Skeletal muscle cell (primary cell): ENCODE results near the gene TMSB10.
"Not testable (repeated sequence)": the region's sequence is repeated elsewhere in the genome, so short reads cannot be mapped to it uniquely, and the experiment has no call there.

ENCODE experiments used
- DNase-seq: peaks from one replicate; pipeline ENCODE4 v3.0.0-alpha.2; 2010; ENCODE audit warnings: low read depth
- H3K4me3 ChIP-seq: 2 replicates; pipeline ENCODE4 v1.5.1; 2011; ENCODE audit warnings: low read depth, mild to moderate bottlenecking, control low read depth, low read length, moderate library complexity

TMSB10 gene

DNA sequence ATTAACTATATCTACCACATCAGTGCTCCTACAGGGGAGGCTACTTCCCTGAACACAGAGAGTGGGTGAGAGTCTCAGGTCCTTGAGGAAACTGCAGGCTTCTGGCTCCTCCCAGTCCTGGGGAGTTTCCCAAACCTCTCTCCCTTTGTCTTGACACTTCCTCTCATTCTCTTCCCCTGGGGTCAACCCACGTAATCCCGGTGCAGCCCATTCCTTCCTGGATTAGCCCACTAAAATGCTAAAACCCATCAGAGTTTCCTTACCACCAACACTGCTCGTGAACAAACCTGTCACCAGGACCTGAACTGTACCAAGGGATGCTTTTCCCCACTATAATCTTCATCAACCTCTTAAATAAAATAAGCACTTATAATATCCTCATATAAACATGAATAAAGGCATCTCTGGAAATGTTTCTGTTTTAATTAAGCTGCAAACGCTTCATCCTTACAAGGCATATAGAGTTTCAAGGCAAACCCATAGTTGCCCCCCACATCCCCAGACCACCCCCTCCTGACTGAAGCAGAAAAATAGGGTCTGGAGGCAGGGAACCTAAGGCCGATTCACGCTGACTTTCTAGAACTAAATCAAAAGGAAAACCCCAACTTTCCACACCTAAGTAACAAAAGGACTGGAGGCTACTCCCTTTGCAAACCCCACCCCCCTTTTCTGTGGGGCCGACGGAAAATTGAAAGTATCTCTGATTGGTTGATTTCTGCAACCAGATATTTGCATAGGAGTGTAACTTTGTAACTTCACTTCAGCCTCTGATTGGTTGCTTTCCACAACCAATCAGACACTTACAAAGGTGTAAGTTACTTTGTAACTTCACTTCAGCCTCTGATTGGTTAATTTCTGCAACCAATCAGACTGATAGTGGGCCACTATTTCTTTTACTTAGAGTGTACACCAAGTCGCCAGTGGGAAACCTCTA, 19.0 kb downstream of the TMSB10 start:
- no peak overlapping the region for H3K4me3 ChIP-seq
- no peak for DNase-seq

DNA sequence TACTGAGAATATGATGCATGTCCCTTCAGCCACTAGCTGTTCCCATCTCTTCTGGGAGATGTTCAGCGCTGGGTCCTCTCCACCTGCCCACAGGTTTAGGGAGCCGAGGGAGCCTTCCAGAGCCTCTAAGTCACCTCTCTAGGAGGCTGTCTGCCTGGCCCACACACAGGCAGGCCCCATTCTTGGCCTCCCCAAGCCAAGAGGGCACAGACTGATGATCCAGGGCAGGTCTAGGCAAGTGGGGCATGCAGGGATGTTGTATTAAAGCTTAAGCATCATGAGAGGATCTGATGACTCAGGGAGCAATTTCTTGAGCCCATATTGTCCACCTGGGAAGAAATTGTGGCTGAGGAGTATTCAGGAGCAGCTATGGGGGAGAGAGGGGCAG, 19.9 kb downstream of the TMSB10 start:
- no peak overlapping the region for H3K4me3 ChIP-seq
- DNase-seq = no peak

DNA sequence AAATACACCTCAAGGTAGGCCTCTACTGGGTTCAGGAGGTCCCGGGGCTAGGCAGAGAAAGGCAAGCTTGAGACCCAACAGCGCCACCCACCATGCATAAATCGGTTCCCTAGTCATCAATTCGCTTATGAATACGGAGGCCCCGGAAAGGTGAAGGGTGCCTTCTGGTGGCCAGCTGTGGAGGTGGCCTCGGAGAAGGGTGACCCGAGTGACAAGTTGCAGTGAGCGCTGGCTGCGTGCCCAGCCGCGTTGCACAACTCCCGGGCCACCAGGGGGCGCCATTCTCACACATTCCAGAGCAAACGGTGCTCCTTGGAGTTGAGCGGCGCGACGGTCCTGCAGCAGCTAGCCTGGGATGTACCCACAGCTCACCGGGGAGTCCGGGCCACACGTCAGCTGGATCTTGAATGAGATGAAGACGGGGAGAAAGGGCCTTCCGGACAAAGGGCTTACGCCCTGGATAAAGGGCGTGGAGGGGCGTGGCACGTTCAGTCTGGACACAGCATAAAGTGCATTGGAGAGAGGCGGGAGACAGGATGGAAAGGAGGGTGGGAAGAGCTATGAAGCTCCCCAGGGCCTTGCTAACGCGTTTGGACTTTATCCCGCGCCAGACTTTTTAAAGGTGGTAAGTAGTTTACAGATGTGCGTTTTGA, 20.4 kb downstream of the TMSB10 start:
- no peak for DNase-seq
- H3K4me3 ChIP-seq = peak overlapping the region; percentile 47

DNA sequence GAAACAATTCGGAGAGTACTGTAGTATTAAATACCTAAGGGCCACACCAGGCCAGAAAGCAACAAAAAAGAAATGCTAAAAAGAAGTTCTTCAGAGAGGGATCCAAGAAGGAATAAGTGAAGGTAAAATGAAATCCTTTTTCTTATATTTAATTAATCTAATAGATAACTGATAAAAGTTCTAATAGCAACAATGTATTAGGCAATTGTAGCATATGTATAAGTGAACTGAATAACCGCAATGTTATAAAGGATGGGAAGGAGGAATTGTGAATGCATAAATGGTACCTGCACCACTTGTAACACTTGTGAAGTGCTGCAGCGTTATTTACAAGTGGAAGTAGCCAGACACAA, 21.8 kb downstream of the TMSB10 start:
- H3K4me3 ChIP-seq = no peak overlapping the region

DNA sequence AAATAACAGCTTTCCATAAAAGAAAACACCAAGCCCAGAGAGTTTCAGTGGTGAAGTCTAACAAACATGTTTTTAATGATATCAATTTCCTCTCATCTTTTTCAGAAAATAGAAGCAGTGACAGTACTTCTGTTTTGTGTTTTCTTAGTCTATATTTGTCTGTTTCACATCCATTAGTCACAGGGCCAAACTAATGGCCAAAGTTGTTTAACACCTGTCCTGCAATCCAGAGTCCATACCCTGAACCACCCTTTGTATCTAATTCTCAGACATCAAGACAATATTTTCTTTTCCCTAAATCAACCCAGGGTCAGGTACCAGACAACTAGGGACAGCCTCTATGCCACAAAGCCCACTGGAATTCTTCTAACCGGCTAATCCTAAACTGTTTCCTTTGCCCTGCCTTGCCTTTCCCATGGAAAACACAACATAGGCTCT, 25.9 kb downstream of the TMSB10 start:
- no peak for DNase-seq
- no peak overlapping the region for H3K4me3 ChIP-seq

More for the DNA sequence above, 21.8 kb downstream of the TMSB10 start:
- no peak for DNase-seq

DNA sequence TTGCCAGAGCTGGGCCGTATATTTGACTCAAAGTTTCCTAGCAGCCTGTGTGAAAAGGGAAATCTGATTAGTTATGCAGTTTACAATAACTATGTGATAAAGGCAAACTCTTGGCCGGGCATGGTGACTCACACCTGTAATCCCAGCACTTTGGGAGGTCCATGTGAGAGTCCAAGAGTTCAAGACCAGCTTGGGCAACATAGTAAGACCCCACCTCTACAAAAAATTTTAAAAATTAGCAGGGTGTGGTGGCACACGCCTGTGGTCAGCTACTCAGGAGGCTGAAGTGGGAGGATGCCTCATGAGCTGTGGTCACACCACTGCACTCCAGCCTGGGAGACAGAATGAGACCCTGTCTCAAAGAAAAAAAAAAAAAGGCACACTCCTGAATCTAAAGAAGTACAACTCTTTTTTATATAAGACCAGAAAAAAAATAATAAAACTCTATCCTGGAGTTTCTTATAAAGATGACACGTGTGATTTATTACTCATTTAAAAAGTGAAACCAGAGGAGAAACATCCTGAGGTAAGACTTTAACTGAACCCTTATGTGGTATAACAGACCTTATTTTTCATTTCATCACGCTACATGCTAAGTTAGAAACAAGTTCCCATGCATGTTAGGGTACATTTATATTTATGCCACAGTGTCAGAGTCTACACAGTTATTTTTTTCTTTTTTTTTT, 32.9 kb downstream of the TMSB10 start:
- DNase-seq = no peak
- H3K4me3 ChIP-seq = no peak overlapping the region

DNA sequence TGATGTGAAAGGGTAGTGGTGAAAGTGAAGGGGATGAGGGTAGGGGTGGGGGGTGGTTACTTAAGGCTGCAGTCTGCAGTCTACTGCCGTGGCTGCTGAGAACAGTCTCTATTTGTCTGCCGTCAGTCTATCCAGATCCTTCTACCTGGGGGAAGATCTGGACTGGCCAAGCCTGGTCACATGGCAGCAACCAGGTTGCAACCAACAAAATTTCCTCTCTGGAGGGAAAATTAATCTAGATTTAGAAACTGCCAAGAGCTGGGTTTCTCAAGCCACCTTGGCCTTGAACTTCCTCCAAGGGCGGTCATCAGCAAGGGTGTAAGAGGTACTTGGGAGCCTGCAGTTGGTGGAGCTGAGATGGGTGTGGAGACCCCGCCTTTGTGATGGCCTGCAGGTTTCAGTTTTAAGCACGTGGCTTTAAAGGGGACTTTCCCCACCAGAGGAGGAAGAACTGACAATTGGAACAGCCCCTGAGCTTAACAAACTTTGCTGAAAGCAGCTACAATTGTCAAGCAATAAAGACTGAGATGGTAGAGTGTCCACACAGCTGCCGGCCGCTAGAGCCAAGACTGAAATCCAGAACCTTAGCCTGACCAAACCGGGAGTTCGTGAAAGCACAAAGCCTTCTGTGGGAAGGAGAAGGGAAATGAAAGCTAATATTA, 34.1 kb downstream of the TMSB10 start:
- no peak overlapping the region for H3K4me3 ChIP-seq

DNA sequence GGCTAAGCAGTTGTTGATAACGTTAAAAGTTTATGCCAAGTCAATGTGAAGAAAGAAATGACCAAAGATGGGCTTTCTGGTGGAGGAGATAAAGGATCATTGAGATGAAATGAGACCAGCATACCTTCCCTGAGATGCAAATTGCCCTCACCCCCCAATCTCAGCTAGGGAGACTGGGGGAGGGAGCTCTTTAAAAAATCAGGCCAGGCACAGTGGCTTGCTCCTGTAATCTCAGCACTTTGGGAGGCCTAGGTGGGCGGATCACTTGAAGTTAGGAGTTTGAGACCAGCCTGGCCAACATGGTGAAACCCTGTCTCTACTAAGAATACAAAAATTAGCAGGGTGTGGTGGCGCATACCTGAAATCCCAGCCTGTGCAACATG, 34.6 kb downstream of the TMSB10 start:
- no peak overlapping the region for H3K4me3 ChIP-seq
- no peak for DNase-seq

More for the DNA sequence above, 34.1 kb downstream of the TMSB10 start:
- DNase-seq = no peak

DNA sequence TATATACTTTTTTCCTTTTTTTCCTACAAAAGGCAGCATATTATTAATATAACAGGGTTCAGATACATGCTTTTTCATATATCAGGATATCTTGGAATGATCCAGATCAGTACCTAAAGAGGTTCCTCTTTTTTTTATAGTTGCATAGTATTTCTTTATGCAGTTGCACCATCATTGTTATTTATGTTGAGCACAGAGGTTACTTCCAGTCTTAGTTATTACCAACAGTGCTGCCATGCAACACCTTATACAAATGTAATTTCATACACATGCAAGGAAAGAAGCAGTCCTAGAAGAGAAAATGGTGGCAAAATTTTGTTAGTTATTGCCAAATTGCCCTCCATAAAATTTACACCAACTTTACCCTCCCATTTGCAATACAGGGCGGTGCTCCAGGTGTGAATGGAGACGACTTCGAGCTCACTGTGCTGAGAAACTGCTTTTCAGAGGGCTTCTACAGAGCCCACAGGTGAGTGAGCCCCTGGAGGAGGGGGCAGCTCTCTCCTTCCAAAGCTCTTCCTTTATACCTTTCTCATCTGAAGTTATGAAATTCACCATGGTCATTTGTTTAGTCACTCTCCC, 35.5 kb downstream of the TMSB10 start:
- DNase-seq = no peak
- no peak overlapping the region for H3K4me3 ChIP-seq

DNA sequence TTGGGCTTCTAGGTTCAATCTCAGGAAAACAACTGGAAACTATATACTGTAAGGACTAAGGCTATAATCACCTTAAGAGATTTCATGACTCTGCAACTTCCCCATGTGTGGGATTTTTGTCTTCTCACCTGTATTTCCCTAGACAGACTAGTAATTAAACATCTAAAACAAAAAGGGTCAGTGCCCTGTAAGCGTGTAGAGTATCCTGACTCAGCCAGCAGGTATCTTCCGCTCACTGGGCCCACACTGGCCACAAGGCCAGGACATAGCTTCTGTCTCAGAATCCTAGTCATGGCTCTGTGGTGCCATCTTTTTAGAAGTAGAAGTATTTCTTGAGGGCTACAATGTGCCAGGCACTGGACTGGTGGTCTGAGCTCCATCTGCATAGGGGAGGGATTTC, 36.7 kb downstream of the TMSB10 start:
- DNase-seq = no peak
- no peak overlapping the region for H3K4me3 ChIP-seq

DNA sequence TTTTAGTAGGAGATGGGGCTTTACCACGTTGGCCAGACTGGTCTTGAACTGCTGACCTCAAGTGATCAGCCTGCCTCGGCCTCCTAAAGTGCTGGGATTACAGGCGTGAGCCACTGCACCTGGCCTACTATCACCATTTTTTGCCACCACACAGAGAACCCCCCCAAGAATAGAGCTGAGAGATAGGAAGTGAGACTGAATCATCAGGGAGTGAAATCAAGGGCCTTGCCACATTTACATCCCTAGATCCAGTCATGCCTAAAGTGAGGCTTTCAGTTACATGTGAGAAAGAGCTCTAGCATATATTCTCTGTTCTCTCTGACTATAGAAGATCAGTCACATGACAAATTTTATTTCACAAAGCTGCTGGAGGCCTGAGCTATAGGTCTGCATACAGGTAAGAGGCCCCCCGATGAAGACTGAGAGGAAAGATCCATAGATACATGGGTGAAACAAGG, 37.5 kb downstream of the TMSB10 start:
- no peak overlapping the region for H3K4me3 ChIP-seq
- no peak for DNase-seq

DNA sequence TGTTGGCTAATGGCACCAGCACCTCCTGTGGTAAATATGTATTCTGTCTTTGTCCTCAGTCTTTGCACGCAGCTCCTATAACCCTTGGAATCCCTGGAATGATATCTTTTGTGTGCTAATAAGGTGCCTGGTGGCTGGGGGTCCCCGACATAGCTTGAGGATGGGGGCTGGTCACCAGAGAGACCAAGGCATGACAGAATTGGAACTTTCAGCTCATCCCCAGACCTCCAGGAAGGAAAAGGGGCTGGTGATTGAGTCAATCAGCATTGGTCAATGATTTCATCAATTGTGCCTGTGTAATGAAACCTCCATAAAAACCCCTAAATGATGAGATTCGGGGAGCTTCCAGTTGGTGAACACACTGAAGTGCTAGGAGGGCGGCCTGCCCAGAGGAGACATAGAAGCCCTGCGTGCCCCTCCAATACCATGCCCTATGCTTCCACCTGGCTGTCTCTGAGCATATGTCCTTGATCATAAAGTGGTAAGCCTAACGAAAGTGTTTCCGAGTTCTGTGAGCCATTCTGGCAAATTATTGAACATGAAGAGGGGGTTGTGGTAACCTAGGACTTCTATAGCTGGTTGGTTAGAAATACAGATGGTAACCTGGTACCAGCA, 38.9 kb downstream of the TMSB10 start:
- DNase-seq = no peak
- no peak overlapping the region for H3K4me3 ChIP-seq

DNA sequence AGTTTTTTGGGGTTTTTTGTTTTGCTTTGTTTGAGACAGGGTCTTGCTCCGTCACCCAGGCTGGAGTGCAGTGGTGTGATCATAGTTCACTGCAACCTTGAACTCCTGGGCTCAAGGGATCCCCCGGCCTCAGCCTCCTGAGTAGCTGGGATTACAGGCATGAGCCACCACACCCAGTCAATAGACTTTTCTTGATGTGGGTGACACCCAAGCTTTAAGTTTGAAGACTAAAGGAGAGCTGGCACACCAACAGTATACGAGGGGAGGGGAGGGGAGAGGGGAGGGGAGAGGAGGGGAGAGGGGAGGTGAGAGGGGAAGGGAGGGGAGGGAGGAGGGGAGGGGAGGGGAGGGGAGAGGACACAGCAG, 40.4 kb downstream of the TMSB10 start:
- H3K4me3 ChIP-seq, DNase-seq: not testable (repeated sequence)

DNA sequence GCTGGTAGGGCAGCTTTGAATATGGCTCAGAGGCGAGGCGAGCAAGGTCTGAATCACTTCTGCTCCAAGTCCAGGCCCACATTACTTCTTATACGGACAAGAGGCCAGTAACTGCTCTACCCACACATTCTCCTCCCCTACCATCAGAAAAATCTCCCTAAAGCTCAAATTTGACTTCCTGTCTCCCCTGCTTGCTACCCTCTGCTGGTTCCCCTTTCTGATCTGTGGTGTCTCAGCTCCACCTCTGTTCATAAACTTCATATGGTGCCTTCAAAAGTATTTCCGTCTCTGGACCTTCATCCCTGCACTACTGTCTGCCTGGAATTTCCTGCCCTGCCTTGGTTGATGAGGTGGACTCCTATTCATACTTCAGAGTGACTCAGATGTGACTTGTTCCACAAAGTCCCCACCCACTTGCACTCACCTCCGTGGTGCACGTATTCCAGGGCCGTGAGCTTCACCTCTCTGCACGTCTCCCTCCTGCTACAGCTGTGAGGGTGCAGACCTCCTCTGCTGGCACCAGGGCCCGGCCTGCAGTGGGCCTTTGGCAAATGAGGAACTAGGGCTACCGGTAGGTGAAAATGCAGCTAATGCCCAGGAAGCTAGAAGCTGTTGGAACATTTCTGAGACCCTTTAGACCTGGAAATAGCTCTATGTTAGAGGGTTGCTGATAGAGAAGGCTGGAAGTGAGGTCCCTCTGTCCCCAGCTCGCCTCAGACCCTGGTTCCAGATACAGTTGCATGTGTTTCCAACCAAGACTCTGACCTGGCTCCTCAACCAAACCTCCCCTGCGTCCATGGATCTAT, 41.0 kb downstream of the TMSB10 start:
- no peak overlapping the region for H3K4me3 ChIP-seq
- DNase-seq = peak; percentile 41

DNA sequence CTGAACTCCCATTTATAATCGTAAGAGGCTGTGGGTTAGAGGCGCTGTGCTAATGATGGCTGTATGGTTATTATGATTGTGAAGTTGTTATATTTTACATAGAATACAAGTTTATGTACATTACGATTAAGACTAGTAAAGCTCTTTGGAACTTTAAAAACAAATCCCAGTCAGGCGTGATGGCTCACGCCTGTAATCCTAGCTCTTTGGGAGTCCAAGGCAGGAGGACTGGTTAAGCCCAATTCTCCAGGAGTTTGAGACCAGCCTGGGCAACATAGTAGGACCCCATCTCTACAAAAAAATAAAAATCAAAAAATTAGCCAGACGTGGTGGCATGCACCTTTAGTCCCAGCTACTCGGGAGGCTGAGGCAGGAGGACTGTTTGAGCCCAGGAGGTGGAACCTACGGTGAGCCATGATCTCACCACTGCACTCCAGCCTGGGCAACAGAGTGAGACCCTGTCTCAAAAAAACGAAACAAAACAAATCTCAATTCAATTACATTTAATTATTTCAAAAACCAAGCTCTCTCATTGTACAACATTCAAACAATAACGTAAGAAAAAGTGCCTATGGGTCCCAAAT, 41.6 kb downstream of the TMSB10 start:
- no peak overlapping the region for H3K4me3 ChIP-seq

DNA sequence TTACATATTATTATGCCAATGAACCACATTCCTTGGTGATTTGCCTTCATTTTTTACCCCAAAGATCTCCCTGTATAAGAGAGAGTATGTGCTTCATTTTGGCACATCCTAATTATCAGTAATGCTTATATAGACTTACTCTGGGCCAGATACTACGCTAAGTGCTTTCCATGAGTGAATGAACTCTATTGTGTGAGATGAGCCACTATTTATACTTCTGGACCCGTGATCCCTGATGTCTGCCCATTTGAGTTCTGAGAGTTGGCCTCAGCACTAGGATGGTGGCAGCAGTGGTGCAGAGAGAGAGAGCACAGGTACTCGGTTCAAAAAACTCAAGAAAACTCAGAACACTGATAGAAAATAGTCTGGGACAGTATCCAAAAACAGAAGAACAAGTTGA, 48.1 kb downstream of the TMSB10 start:
- no peak overlapping the region for H3K4me3 ChIP-seq
- no peak for DNase-seq

More for the DNA sequence above, 41.6 kb downstream of the TMSB10 start:
- no peak for DNase-seq

DNA sequence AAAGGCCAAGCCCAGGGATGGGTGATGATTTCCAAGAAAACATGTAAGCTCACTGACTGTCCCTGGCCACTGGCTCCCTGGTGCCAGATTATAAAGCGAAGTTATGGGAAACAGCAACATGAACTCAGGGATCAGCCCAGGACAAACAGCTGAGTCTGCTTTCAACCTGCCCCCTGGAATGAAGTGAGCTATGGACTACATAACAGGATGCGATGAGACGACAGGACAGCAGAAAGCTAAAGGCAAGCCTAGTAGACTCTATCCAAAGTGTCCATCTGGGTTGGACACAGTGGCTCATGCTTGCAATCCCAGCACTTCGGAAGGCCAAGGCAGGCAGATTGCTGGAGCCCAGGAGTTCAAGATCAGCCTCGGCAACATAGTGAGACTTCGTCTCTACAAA, 48.9 kb downstream of the TMSB10 start:
- no peak for DNase-seq
- H3K4me3 ChIP-seq = no peak overlapping the region
